Pulmonary artery endothelial cell (primary cell): Measurements from ENCODE around the gene ABHD4. TPM values are rescaled to one million over a fixed set of nuclear protein-coding genes. Genes with fewer than 3 reads are reported as not detected.
"Not testable (repeated sequence)": the region's sequence is repeated elsewhere in the genome, so short reads cannot be mapped to it uniquely, and the experiment has no call there.

Experiments
- DNase-seq: peaks from one replicate; pipeline ENCODE4 v3.0.0-alpha.2; 2011; ENCODE audit warnings: low read depth, low spot score
- total RNA-seq: library from RNA; depleted of rRNA; stranded (reverse); fragments of >200 nt; gene quantifications from 2 replicates; pipeline ENCODE4 v1.2.3, GENCODE V29; 2014

Gene ABHD4
- total RNA-seq, 1 donor from 2014 or later = 6.7 TPM

- no peak for DNase-seq
Measured at GRCh38 chr14:22561661-22562579, 36.2 kb upstream of the ABHD4 start.

- no peak for DNase-seq
Measured at GRCh38 chr14:22563987-22564386, 34.1 kb upstream of the ABHD4 start.

- no peak for DNase-seq
Measured at GRCh38 chr14:22564463-22564862, 33.6 kb upstream of the ABHD4 start.

- no peak for DNase-seq
Measured at GRCh38 chr14:22565391-22565945, 32.6 kb upstream of the ABHD4 start.

- DNase-seq = not testable (repeated sequence)
Measured at GRCh38 chr14:22566266-22566665, 31.8 kb upstream of the ABHD4 start.

GRCh38 chr14:22566845-22567244, 31.3 kb upstream of the ABHD4 start:
- no peak for DNase-seq

GRCh38 chr14:22567437-22567836, 30.7 kb upstream of the ABHD4 start:
- DNase-seq = no peak

GRCh38 chr14:22569106-22569736, 28.9 kb upstream of the ABHD4 start:
- no peak for DNase-seq

- DNase-seq = no peak
Measured at GRCh38 chr14:22569737-22570131, 28.4 kb upstream of the ABHD4 start.

GRCh38 chr14:22570132-22570949, 27.8 kb upstream of the ABHD4 start:
- DNase-seq = no peak

GRCh38 chr14:22572562-22573058, 25.5 kb upstream of the ABHD4 start:
- no peak for DNase-seq

- no peak for DNase-seq
Measured at GRCh38 chr14:22573804-22574203, 24.3 kb upstream of the ABHD4 start.

GRCh38 chr14:22577334-22577908, 20.7 kb upstream of the ABHD4 start:
- DNase-seq = no peak

- no peak for DNase-seq
Measured at GRCh38 chr14:22579236-22579635, 18.9 kb upstream of the ABHD4 start.

GRCh38 chr14:22579881-22580280, 18.2 kb upstream of the ABHD4 start:
- no peak for DNase-seq

- no peak for DNase-seq
Measured at GRCh38 chr14:22580625-22581024, 17.5 kb upstream of the ABHD4 start.

- no peak for DNase-seq
Measured at GRCh38 chr14:22583994-22584393, 14.1 kb upstream of the ABHD4 start.

GRCh38 chr14:22587247-22587646, 10.9 kb upstream of the ABHD4 start:
- no peak for DNase-seq

- not testable (repeated sequence) for DNase-seq
Measured at GRCh38 chr14:22587677-22588422, 10.2 kb upstream of the ABHD4 start.

- no peak for DNase-seq
Measured at GRCh38 chr14:22588526-22589095, 9.5 kb upstream of the ABHD4 start.
